Measurements from ENCODE around the gene SOD3. TPM values are rescaled to one million over a fixed set of nuclear protein-coding genes. Genes with fewer than 3 reads are reported as not detected.

Gene SOD3
- total and polyA plus RNA-seq, 2 of the 8 experiments (the other 6 are each of a cell fraction or from before 2014, with no cell fraction given), result 4.9 TPM

DNA sequence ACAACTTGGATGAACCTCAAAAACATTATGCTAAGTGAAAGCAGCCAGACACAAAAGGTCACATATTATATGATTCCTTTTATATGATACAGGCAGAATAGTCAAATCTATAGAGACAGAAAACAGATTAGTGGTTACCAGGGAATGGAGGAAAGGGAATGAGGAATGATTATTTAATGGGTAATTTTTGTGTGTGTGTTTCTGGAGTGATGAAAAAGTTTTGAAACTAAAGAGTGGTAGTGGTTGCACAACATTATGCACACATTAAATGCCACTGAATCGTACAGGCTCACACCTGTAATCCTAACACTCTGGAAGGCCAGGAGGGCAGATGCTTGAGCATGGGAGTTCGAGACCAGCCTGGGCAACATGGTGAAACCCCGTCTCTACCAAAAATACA, 19.6 kb upstream of the SOD3 start (continued):
- TF ChIP-seq, protein P1, sequence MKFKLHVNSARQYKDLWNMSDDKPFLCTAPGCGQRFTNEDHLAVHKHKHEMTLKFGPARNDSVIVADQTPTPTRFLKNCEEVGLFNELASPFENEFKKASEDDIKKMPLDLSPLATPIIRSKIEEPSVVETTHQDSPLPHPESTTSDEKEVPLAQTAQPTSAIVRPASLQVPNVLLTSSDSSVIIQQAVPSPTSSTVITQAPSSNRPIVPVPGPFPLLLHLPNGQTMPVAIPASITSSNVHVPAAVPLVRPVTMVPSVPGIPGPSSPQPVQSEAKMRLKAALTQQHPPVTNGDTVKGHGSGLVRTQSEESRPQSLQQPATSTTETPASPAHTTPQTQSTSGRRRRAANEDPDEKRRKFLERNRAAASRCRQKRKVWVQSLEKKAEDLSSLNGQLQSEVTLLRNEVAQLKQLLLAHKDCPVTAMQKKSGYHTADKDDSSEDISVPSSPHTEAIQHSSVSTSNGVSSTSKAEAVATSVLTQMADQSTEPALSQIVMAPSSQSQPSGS (IDR thresholded peaks at IDR 0.05; ENCODE audit: low read length), result no peak
- no peak for TF ChIP-seq CEBPB (IDR thresholded peaks at IDR 0.05; ENCODE audit: low read depth, low read length)
- no peak for TF ChIP-seq EP300 (IDR thresholded peaks at IDR 0.05; ENCODE audit: borderline replicate concordance in 1 of 2, low read depth in 2 of 2, low read length in 2 of 2)
